ENCODE data around the gene EXOC1.

DNA sequence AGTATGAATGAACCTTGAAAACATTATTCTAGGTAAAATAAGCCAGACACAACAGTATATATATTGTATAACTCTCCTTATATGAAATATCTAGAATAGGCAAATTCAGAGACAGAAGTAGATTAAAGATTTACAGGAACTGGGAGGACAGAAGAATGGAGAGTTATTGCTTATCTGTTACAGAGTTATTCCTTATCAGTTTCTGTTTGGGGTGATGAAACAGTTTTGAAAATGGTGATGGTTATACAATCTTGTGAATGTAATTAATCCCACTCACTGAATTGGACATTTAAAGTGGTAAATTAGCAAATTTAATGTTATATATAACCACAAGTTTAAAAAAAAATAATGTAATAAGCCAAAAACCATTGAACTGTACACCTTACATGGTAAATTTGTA, 14.5 kb upstream of the EXOC1 start:
- TF ChIP-seq POLR2A (IDR thresholded peaks at IDR 0.05; ENCODE audit: borderline replicate concordance, extremely low read depth, insufficient read depth, insufficient read length), result no peak
- TF ChIP-seq, protein P1, sequence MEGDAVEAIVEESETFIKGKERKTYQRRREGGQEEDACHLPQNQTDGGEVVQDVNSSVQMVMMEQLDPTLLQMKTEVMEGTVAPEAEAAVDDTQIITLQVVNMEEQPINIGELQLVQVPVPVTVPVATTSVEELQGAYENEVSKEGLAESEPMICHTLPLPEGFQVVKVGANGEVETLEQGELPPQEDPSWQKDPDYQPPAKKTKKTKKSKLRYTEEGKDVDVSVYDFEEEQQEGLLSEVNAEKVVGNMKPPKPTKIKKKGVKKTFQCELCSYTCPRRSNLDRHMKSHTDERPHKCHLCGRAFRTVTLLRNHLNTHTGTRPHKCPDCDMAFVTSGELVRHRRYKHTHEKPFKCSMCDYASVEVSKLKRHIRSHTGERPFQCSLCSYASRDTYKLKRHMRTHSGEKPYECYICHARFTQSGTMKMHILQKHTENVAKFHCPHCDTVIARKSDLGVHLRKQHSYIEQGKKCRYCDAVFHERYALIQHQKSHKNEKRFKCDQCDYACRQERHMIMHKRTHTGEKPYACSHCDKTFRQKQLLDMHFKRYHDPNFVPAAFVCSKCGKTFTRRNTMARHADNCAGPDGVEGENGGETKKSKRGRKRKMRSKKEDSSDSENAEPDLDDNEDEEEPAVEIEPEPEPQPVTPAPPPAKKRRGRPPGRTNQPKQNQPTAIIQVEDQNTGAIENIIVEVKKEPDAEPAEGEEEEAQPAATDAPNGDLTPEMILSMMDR (IDR thresholded peaks at IDR 0.05 in 2 of 3, conservative IDR thresholded peaks at IDR 0.05 in 1 of 3; ENCODE audit: borderline replicate concordance in 1 of 3, insufficient read depth in 1 of 3, low read depth in 2 of 3, low read length in 2 of 3), result no peak
- TF ChIP-seq SP1 (IDR thresholded peaks at IDR 0.05; ENCODE audit: low read depth), result no peak
- no peak for TF ChIP-seq POLR2AphosphoS5 (IDR thresholded peaks at IDR 0.05; ENCODE audit: low read depth, low read length)
- TF ChIP-seq FOSL1 (IDR thresholded peaks at IDR 0.05; ENCODE audit: low read depth), result no peak
